GM18499 (cell line): ENCODE measurements around the gene SAG.

ENCODE experiments used
- ATAC-seq: cut with Tn5 transposase; IDR thresholded peaks from one replicate; pipeline ENCODE4 v1.9.1; 2021; ENCODE audit warnings: moderate number of reproducible peaks; ENCODE audit not compliant: insufficient read depth, unreplicated experiment

Gene SAG

GRCh38 chr2:233287871-233288270, 19.7 kb upstream of the SAG start:
- ATAC-seq = no peak

GRCh38 chr2:233288663-233289062, 19.0 kb upstream of the SAG start:
- ATAC-seq = no peak

- no peak for ATAC-seq
Observed at GRCh38 chr2:233289648-233290047, 18.0 kb upstream of the SAG start.

GRCh38 chr2:233290051-233290845, 17.4 kb upstream of the SAG start:
- ATAC-seq = no peak

- ATAC-seq = no peak
Observed at GRCh38 chr2:233295891-233296290, 11.7 kb upstream of the SAG start.

- no peak for ATAC-seq
Observed at GRCh38 chr2:233297076-233297475, 10.5 kb upstream of the SAG start.

DNA sequence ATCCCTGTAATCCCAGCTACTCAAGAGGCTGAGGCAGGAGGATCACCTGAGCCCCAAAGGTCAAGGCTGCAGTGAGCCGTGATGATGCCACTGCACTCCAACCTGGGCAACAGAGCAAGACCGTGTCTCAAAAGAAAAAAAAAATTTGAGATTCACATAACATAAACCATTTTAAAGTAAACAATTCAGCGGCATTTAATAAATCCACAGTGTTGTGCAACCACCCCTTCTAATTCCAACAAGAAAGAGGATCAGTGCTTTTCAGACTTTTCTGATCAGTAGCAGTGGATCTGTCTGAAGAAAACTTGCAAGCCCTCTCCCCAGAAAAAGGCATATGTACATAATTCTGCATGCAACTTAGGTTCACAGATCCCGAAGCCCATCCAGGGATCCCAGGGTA, 7.2 kb upstream of the SAG start:
- ATAC-seq = no peak

- ATAC-seq = no peak
Observed at GRCh38 chr2:233301248-233301647, 6.4 kb upstream of the SAG start.

DNA sequence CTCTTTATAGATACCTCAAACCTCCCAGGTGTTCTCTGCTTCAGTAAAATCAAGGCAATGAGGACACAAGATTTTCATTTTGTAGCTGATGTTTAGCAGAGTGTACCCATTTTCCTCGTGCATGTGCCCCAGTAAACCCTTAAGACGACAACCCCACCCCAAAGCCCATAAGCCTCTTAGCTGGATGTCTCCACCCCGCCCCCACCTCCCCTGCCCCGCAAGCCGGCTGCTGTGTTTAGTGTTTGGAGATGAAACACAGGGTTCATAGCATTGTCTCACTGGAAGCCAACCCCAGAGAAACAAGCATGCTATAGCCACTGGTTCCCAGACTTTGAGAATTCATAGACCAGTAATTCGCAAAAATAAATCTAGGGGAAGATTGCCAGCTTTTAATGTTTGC, 5.8 kb upstream of the SAG start:
- no peak for ATAC-seq

DNA sequence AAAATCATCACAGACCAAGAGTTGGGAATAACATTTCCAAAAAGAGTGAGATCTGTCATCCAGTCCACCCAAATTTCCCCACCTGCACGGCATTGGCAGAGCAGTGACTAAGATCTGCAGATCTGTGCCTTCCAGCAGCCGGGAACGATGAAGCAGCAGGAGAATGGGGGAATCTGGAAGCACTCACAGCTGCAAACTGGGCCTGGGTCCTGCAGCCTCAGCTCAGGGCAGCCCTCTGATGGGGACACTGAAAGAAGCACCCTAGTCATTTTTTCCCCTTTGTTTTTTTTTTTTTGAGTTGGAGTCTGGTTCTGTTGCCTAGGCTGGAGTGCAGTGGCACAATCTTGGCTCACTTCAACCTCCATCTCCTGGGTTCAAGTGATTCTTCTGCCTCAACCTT, 4.4 kb upstream of the SAG start:
- no peak for ATAC-seq

DNA sequence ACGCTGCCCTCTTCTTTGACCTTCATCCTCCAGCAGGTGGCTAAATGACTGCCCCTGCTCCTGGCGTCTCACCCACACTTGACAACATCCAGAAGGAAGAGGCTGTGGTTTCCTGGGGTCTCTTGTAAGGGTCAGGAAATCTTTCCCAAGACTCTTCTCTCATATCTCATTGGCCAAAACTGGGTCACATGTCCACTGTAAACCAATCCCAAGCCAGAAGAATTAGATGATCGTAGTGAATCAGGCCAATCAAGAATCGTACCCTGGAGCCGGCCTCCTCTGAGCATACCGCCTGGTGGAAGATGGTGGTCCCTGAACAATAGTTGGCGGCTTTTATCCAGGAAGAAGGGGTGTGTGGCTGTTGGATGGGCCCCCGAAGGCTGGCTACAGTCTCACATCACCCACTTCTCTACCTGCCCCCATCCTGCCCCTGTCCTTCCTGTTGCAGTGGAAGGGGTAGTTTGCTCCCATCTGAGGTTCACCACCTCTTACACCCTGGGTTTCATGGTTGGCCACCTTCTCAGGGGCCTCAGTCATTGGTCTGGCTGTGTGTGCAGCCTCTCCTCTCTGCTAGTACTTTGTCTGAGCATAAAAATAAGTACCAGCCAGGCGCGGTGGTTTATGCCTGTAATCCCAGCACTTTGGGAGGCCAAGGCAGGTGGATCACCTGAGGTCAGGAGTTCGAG, 3.8 kb downstream of the SAG start:
- no peak for ATAC-seq

DNA sequence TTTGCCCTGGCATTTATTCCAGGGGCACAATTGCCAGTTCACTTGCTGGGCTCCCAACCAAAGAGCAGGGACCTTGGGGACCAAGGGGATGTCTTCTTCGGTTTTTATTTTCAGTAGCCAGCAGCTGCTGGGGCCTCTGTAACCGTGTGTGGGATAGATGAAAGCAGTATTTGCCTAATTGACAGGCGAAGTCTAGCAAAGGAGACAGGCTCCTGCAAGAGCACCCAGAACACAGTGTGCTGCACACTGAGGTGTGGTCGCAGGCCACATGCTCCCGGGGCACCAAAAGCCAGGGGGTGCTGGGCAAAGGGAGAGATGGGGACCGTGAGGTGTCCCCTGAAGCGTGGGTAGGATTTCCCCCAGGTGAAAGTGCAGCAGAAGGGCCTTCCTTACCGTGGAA, 5.3 kb downstream of the SAG start:
- ATAC-seq = no peak

DNA sequence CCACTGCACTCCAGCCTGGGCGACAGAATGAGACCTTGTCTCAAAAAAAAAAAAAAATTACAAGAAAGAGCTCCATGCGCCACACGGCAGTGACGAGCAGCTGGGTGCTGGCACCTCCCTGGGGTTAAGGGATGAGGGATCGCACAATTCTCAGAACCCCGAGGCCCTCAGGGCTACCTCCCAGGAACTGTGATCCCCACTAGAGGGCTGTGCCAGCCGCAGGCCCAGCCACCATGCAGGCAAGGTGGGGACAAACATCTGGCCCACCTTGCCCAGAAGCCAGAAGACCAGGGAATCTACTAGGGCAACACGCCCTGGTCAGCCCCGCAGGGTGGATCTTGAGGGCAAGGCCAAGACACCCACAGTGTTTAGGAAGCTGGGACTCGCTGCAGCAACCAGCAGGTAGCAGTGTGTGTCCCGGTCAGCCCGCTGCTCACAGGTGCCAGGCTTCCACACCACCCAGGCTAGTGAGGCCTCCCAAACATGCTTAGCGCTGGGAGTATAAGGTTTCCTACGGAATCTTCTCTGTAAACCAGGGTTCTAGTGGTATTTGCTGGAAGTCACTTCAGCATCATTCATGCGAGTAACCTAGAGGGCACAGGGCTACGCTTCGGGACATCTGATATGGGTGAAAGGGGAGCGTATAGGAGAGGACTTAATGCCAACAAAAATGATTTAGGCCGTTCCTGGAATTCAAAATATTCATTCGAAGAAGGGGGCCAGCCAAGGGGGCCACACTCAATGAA, 6.7 kb downstream of the SAG start:
- ATAC-seq = no peak

DNA sequence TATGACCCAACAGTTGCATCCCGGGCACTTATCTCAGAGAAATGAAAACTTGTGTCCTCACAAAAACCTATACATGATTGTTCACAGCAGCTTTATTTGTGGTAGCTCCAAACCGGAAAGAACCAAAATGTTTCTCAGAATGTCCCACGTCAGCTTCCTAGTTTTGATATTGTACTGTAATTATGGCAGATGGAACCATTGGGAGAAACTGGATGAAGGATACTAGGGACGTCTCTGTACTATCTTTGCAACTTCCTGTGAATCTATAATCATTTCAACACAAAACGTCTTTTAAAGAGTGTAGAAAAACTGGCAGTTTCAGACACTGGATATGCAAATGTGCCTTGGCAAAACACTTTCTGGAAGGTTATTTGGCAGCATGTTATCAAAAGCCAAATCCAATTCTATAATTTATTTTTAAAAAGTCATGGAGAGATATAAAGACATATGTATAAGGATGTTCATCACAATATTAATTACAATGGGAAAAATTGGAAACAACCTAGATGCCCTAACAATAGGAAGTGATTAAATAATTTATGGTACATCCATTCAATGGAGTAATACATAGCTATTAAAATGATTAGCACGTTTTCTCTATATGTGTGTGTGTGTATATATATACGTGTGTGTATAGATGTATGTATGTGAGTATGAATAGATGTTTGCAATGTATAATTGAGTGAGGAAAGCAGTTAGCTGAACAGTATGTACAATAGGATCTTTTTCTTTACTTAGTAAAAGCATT, 9.8 kb downstream of the SAG start:
- no peak for ATAC-seq

GRCh38 chr2:233319256-233319655, 11.6 kb downstream of the SAG start:
- ATAC-seq = no peak

GRCh38 chr2:233320470-233320869, 12.9 kb downstream of the SAG start:
- ATAC-seq = no peak

- no peak for ATAC-seq
Observed at GRCh38 chr2:233321166-233321565, 13.6 kb downstream of the SAG start.

- ATAC-seq = no peak
Observed at GRCh38 chr2:233323851-233324250, 16.2 kb downstream of the SAG start.

DNA sequence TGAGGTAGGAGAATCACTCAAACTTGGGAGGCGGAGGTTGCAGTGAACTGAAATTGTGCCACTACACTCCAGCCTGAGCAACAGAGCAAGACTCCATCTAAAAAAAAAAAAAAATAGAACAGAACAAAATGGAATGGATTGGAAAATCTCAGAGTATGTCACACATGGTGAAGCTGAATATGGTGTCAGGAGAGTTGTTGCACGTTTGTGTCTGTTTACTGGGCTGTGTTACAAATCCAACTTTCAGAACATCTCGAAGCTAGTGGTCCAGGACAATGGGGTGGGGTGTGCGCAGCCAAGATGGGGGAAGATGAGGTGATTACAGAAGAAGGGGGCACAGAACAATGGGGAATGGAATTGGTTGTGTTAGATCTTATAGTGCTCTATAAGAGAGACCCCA, 17.6 kb downstream of the SAG start:
- ATAC-seq = no peak

- ATAC-seq = no peak
Observed at GRCh38 chr2:233325814-233326213, 18.2 kb downstream of the SAG start.

DNA sequence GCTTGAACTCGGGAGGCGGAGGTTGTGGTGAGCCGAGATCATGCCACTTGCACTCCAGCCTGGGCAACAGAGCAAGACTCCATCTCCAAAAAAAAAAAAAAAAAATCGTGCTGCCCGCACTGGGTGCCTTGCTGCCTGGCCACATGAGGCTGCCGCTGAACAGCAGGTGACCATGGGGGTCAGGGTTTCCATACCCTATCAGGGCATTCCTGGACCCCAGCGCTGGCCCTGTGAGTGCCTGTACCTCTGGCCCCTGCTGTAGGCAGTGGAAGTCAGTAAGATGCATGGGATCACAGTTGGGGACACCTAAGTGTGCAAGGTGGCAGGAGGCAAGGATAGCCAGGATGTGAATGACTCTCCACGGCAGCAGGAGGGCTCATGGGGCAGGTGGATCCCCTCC, 18.9 kb downstream of the SAG start:
- no peak for ATAC-seq
